Peyer's patch (tissue), 4 donors: ENCODE results near the gene RABGEF1.

Experiments used
- POLR2A ChIP-seq, 2 donors: fragments of 450-650 bp; IDR thresholded peaks; one replicate each; pipeline ENCODE4 v1.5.1; 2017; ENCODE audit warnings: antibody characterized with exemption in 2 of 2, mild to moderate bottlenecking in 2 of 2, moderate library complexity in 2 of 2
- TF ChIP-seq, protein P1 (sequence below), 6 experiments: fragments of 450-650 bp in 4 of 6; fragments of 200-600 bp in 2 of 6; sonication (generic) in 1 of 6; IDR thresholded peaks; one replicate each; pipeline ENCODE4 v1.5.1; 2017 to 2019; ENCODE audit warnings: antibody characterized with exemption in 6 of 6, mild to moderate bottlenecking in 3 of 6, moderate library complexity in 1 of 6

DNA sequence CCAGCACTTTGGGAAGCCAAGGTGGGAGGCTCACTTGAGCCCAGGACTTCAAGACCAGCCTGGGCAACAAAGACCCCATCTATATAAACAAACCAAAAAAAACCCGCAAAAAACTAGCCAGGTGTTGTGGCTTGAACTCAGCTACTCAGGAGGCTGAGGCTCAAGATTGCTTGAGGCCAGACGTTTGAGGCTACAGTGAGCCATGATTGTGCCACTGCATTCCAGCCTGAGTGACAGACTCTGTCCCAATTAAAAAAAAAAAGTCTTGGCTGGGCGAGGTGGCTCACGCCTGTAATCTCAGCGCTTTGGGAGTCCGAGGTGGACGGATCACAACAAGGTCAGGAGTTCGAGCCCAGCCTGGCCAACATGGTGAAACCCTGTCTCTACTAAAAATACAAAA is 11.4 kb downstream of the RABGEF1 start:
- TF ChIP-seq, protein P1, sequence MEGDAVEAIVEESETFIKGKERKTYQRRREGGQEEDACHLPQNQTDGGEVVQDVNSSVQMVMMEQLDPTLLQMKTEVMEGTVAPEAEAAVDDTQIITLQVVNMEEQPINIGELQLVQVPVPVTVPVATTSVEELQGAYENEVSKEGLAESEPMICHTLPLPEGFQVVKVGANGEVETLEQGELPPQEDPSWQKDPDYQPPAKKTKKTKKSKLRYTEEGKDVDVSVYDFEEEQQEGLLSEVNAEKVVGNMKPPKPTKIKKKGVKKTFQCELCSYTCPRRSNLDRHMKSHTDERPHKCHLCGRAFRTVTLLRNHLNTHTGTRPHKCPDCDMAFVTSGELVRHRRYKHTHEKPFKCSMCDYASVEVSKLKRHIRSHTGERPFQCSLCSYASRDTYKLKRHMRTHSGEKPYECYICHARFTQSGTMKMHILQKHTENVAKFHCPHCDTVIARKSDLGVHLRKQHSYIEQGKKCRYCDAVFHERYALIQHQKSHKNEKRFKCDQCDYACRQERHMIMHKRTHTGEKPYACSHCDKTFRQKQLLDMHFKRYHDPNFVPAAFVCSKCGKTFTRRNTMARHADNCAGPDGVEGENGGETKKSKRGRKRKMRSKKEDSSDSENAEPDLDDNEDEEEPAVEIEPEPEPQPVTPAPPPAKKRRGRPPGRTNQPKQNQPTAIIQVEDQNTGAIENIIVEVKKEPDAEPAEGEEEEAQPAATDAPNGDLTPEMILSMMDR (IDR thresholded peaks at IDR 0.05) = no peak
- TF ChIP-seq POLR2A (IDR thresholded peaks at IDR 0.05) = no peak
